ENCODE measurements around the gene RAD51B.

DNA sequence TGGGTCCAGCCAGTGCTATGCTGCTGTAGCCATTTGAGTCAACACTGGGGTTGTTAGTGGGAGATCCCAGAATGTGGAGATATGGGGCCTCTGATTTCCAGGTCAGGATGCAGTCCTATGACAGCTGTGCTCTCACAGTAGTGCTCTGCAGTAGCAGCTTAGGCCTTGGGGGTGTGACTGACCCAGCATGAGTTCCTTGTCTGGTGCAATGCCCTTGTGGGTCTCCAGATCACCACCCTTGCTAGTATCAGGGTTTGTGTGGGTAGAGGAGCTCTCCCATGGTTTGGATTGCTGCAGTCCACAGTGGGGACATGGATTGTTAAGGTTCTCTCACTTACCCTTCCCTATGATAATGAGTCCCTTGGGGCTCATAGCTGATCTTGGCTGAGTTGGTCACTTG lies 113.7 kb downstream of the RAD51B start:
- TF ChIP-seq, protein P1, sequence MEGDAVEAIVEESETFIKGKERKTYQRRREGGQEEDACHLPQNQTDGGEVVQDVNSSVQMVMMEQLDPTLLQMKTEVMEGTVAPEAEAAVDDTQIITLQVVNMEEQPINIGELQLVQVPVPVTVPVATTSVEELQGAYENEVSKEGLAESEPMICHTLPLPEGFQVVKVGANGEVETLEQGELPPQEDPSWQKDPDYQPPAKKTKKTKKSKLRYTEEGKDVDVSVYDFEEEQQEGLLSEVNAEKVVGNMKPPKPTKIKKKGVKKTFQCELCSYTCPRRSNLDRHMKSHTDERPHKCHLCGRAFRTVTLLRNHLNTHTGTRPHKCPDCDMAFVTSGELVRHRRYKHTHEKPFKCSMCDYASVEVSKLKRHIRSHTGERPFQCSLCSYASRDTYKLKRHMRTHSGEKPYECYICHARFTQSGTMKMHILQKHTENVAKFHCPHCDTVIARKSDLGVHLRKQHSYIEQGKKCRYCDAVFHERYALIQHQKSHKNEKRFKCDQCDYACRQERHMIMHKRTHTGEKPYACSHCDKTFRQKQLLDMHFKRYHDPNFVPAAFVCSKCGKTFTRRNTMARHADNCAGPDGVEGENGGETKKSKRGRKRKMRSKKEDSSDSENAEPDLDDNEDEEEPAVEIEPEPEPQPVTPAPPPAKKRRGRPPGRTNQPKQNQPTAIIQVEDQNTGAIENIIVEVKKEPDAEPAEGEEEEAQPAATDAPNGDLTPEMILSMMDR (IDR thresholded peaks at IDR 0.05): no peak
- TF ChIP-seq POLR2A (IDR thresholded peaks at IDR 0.05): no peak

All from tibial nerve (tissue), 3 donors.